GM21825 (cell line): ENCODE data around the gene RNU7-1.
"Not testable (repeated sequence)": the region's sequence is repeated elsewhere in the genome, so short reads cannot be mapped to it uniquely, and the experiment has no call there.

Source experiments
- ATAC-seq: cut with Tn5 transposase; IDR thresholded peaks from one replicate; pipeline ENCODE4 v1.9.1; 2021; ENCODE audit warnings: mild to moderate bottlenecking, moderate library complexity; ENCODE audit not compliant: unreplicated experiment

The RNU7-1 gene

DNA sequence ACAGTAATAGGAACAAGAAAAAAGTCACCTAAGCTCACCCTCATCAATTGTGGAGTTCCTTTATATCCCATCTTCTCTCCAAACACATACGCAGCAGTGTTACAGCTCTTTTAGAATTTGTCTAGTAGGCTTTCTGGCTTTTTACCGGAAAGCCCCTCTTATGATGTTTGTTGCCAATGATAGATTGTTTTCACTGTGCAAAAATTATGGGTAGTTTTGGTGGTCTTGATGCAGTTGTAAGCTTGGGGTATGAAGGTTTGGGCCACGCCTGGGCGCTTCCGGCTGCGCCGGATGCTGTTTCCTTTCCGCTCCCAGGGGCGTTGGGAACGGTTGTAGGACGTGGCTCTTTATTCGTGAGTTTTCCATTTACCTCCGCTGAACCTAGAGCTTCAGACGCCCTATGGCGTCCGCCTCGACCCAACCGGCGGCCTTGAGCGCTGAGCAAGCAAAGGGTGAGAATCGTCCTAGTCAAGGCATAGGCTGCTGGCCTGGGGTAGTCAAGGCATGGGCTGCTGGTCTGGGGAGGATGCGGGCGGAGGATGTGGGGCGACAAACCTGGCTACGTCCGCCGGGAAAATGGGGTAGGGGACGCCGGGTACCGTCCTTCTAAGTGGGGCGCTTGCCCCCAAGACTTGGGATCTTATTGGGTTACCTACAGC lies at the start of gene RNU7-1, which contains the start of gene C12orf57:
TSS of gene RNU7-1 (plus strand) at position 95 of the 659 bp plus-strand sequence.
TSS of gene C12orf57 (plus strand) at position 301 of the 659 bp plus-strand sequence. CDS start at position 401, 100 bp downstream.
- ATAC-seq: peak; percentile 28

DNA sequence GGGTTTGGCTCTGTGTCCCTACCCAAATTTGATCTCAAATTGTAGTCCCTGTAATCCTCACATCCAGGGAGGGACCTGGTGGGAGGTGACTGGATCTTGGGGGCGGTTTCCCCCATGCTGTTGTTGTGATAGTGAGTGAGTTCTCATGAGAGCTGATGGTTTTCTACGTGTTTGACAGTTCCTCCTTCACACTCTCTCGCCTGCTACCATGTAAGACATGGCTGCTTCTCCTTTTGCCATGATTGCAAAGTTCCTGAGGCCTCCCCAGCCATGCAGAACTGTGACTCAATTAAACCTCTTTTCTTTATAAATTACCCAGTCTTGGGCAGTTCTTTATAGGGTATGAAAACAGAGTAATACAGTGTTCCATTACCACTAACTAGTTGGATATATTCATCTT lies 49.3 kb upstream of the RNU7-1 start:
- no peak for ATAC-seq

DNA sequence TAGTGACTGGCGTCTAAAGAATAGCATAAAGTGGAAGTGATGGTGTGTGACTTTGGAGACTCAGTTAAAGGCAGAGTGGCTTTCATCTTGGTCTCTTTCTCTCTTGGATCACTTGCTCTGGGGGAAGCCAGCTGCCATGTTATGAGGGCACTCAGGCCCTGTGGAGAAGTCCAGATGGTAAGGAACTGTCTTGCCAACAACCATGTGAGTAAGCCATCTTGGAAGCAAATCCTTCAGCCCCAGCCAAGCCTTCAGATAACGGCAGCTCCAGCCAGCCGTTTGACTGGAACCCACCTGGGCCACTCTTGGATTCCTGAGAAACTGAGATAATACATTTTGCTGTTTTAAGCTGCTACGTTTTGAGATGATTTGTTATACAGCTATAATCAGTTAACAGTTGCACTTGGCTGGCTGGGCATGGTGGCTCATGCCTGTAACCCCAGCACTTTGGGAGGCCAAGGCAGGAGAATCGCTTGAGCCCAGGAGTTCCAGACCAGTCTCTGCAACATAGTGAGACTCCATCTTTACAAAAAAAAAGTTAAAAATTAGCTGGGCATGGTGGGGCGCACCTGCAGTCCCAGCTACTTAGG lies 46.7 kb upstream of the RNU7-1 start:
- ATAC-seq: no peak

DNA sequence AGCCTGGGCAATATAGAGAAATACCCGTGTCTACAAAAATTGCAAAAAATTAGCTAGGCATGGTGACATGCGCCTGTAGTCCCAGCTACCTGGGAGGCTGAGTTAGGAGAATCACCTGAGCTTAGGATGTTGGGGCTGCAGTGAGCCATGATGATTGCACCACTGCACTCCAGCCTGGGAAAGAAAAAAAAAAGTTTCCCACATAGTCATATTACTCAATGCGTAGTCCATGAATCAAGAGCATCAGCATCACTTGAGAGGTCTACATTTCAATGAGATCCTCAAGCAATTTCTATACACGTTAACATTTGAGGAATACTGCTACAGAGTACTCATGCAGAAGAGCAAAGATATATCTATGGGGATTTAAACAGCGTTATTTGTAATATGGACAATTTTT lies 44.2 kb upstream of the RNU7-1 start:
- no peak for ATAC-seq

DNA sequence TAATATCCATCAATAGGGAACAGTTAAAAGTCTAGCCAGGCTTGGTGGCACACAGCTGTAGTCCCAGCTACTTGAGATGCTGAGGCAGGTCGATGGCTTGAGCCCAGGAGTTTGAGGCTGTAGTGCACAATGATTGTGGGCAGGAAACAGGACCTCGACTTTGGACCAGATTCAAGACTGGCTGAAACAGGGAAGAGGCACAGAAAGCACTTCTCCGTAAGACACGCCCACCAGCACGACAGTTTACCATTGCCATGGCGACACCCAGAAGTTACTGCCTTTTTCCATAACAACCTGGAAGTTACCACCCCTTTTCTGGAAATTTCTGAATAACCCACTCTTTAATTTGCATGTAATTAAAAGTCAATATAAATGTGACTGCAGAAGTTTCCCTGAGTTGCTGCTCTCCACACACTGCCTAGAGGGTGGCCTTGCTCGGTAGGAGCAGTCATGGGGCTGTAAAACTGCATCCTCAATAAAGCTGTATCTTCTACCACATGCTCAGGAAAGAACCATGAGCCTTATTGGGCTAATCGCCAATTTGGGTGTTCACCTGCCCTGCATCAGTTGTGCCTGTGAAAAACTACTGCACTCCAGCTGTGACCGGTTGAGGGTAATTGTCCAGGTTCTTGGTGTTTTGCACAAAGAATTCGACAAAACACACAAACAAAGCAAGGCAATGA lies 43.6 kb upstream of the RNU7-1 start:
- ATAC-seq: no peak

DNA sequence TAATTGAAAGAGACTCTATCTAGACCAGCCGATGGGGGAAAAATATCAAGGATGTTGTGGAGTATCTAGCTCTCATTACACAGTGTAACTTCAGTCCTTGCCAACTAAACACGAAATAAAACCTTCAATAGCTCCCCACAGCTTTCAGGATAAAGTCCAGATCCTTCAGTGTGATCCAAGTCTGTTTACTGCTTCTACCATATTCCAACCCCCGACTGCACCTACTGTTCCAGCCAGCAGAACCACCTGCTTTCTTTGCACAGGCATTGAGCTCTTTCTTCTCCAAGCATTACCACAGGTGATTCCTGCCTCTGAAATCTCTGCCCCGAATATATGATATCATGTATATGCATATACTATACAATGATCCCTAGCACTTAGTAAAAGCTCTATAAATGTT lies 41.2 kb upstream of the RNU7-1 start:
- no peak for ATAC-seq

DNA sequence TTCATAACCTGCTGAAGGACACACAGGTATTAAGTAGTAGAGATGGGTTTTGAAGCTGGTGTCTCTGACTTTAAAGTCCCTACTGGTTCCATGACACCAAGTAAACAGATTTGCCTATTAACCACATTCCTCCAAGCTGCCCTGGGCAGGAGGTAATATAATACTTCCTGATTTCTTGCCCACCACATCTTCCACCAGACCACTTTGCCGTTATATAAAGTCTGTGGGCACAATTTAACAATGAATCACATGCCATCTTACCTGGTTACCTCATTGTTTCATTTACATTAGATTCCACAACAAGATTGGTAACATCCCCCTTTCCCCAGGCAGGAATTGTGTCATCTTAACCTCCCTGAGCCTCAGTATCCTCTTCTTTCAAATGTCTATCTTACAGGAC lies 39.9 kb upstream of the RNU7-1 start:
- no peak for ATAC-seq

DNA sequence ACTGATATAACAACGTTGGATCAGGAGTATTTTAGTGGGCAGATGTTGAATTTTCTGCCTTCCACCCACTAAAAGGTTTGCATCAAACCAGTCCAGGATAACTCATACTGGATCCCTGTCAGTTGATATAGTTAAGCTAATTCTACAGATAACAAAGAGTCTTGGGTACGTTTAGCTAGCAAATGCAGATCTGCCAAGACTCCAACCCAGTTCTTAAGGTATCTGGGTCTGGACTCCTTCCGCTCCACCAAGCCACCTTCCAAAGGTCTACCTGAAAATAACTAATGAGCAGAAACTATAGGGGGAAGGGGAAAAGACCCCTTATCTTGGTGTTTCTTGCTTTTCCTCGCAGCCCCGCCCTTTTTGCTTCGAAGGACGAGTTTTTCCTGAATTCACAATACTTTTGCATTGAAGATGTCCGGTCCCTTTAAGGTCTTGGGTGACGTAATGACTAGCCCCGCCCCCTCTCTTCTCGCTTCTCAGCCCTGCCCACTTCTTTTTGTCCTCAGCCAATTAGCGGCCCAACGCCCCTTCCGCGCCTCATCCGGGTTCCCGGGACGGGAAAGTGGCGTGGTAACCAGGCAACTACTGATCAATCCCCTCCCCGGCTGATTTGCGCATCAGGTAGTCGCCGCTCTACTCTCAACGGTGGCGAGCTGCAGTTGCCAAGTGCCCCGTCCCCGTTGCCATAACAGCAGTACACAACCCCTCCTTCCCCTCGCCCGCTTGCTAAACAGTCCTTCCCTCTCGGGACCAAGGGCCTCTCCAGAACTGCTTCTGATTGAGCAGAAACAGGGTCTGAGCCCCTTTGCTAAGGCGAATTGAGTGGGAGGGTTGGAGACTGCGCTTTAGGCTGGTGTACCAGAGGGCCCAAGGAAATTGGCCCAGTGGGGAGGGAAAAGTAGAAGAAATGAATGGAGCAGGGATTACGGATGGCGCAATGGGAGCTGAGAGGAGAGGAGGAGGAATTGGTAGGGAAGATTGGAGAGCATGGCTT lies 39.0 kb upstream of the RNU7-1 start, which contains the start of gene LRRC23:
TSS of gene LRRC23 (plus strand) at position 543 of the 997 bp plus-strand sequence. CDS start 812 bp downstream, outside the sequence.
- peak; percentile 90 for ATAC-seq

DNA sequence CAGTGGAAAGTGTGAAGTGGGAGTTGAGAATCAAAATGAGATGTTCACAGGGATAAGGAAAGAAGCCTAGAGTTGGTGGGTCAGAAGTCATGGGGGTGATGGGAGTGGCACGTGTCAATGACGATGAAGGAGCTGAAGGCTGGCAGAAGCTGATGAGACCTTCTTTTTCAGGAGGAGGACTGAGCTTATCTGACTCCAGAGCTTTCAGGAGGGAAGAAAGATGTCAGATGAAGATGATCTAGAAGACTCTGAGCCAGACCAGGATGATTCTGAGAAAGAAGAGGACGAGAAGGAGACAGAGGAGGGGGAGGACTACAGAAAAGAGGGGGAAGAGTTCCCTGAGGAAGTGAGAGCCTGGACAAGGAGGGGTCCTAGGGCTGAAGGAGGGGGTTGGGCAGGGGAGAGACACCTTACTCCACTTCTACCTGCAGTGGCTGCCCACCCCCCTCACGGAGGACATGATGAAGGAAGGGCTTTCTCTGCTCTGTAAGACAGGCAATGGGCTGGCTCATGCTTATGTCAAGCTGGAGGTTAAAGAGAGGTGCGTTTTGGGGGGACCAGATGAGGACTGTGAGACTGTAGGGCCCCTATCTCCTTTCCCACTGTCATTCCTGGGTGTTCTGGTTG lies 38.1 kb upstream of the RNU7-1 start:
- no peak for ATAC-seq

DNA sequence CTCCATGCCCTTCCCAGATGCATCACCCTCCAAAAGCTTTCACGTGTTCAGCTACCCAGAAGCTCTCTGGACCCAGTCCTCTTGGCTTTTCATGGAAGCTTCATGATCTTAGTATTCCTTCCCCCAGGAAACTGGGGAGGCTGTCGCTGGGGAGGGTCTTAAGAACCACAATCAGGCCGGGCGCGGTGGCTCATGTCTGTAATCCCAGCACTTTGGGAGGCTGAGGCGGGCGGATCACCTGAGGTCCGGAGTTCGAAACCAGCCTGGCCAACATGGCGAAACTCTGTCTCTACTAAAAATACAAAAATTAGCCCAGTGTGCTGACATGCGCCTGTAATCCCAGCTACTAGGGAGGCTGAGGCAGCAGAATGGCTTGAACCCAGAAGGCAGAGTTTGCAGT lies 35.5 kb upstream of the RNU7-1 start:
- ATAC-seq: not testable (repeated sequence)

DNA sequence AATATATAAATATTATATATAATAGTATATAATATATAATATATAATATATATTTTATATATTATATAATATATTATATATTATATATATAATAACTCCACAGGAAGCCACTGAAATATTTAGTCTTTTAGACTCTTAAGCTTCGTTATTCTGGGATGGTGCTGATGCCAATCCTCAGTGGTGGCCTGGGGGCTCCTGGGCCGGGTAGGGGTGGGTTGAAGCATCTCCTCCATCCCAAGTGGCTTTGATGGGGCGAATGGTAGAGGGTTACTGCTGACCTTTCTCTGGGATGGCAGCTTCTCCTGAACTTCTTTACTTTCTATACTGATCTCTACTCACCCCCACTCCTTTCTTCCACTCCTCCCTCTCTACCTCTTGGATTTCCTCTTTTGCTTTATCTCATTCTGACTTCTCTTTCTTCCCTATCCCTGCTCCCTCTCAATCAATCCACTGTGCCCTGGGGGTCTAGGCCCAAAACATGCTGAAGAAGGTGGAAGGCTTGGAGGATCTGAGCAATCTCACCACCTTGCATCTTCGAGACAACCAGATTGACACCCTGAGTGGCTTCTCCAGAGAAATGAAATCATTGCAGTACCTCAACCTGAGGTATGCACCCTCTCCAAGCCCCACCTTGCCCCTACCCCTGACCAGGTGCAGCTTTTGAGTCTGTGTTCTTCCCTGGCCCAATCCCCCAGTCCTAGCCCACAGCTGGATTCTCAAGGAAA lies 34.0 kb upstream of the RNU7-1 start:
- ATAC-seq: no peak

DNA sequence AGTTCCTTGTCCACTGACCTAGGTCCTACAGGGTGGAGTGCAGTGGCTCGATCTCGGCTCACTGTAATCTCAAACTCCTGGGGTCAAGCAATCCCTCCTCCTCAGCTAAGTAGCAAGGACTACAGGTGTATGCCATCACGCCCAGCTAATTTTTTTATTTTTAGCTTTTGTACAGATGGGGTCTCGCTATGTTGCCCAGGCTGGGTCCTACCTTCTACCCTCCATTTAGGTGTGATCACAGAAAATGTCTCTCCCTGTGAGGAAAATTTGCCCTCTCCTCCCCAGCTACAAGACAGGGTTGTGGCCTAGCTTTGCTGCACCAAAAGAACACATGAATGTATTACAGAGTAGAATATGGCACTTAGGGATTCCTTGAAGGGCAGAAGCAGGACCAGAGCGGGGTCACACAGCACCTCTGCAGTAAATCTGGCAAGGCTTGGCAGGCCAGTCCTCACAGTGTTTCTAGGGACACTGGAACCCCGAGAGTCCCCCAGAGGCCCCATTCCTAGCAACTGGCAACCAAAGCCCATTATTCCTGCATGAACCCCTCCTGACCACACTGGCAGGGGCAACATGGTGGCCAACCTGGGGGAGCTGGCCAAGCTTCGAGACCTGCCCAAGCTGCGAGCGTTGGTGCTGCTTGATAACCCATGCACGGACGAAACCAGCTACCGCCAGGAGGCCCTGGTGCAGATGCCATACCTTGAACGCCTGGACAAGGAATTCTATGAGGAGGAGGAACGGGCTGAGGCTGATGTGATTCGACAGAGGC lies 31.3 kb upstream of the RNU7-1 start:
- ATAC-seq: no peak

DNA sequence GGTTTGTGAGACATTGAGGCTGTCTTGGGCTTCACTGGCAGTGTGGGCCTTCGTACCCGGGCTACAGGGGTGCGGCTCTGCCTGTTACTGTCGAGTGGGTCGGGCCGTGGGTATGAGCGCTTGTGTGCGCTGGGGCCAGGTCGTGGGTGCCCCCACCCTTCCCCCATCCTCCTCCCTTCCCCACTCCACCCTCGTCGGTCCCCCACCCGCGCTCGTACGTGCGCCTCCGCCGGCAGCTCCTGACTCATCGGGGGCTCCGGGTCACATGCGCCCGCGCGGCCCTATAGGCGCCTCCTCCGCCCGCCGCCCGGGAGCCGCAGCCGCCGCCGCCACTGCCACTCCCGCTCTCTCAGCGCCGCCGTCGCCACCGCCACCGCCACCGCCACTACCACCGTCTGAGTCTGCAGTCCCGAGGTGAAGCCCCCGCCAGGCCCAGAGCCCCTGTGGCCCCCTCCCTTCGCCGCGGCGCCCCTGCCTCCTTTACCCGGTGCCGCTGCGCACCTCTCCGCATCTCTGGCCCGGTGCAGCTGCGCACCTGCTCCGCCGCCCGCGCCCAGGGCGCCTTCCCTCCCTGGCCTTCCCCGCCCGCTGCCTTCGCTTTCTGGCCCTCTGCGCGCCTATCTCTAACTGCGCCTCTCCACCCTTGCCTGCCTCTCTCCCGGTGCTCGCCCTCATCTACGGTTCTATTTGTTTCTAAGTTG lies 29.2 kb upstream of the RNU7-1 start, which contains the start of gene ENO2:
TSS of gene ENO2 (plus strand) at position 335 of the 701 bp plus-strand sequence. CDS start 1,253 bp downstream, outside the sequence.
- ATAC-seq: peak; percentile 73

DNA sequence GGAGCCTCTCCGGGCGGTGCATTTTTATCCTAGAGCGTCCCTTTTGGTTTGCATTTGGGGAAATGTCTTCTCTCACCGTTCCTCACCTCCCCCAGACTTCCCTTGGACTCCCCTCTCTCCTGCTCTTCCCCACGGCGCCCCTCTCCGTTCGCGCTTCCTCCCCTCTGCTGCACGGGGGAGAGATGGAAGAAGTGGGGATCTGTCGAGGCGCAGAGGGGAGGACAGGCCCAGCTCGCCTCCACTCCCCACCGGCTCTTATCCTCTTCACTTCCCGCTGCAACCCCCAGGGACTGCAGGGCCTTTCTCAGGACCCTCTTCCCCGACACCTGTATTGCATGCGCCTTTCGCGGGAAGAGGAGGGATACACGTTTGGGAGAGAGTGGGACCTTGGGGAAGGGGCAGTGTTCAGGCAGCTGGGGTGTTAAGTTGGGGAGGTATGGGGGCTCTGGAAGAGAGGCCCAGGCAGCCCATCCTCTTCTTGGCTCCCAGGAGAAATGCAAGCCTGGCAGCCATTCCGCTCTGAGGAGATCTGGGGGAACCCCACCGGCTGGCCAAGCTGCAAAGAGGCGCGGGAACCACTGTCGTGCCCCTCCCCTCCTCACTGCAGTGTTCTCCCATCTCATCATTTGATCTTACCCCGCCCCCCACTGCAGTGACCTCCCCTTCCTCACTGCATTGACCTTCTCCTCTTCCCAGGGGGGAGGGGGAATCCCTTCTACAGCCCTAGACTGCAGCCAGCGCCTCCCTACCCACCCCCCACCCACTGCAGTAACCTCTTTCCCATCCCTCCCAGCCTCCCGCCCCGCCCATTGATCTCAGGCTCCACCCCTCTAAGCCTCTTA lies 28.4 kb upstream of the RNU7-1 start:
- no peak for ATAC-seq

DNA sequence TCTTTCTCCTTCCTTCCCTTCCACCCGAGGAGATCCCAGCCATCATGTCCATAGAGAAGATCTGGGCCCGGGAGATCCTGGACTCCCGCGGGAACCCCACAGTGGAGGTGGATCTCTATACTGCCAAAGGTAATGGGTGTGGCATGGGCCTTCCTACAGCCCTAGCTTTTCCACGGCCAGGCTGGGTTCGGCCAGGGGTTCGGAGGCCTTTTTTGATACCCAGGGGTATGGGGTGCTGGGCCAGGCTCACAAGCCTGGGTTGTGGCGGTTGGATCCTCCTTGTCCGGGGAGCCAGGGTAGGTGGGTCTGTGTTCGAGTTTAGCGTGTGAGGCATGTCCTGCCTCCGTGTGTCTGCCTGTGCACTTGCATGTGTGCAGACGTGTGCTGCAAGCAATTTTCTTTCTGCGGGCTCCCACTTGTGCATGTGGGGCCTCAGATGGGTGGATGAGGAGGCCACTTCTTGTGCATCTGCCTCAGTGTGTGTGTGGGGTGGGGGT lies 27.8 kb upstream of the RNU7-1 start:
- no peak for ATAC-seq

DNA sequence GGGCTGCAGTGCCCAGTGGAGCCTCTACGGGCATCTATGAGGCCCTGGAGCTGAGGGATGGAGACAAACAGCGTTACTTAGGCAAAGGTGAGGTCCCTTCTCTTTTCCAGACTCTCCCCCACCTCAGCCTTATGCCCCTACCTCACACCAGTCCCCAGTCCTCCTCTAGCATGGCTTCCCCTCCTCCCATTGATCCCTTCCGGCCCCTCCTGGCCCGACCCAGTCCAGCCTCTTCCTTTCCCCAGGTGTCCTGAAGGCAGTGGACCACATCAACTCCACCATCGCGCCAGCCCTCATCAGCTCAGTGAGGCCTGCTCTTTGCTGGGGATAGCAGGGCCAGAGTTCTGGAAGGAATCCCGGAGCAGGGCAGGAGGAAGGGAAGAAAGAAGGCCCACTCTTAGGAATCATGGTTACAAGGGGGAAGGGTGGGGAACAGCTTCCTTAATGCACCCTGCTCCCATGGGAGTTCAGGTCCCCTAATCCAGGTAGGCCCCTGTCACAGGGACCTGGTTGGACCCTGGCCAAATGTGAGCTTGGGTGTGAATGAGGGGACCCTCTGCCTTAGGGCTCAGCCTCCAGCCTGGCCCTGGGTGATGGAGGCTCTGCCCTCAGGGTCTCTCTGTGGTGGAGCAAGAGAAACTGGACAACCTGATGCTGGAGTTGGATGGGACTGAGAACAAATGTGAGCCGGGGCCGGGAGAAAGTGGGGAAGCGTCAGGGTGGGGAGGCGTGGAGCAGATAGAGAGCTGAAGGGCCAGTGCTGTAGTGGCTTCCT lies 27.0 kb upstream of the RNU7-1 start:
- no peak for ATAC-seq
